Fibroblast of the aortic adventitia (primary cell): ENCODE results near the gene TIMM50. TPM values are rescaled to one million over a fixed set of nuclear protein-coding genes. Genes with fewer than 3 reads are reported as not detected.

Experiments used
- DNase-seq: peaks from one replicate; pipeline ENCODE4 v3.0.0-alpha.2; 2010; ENCODE audit warnings: low read depth
- H3K4me3 ChIP-seq: 2 replicates; pipeline ENCODE4 v1.5.1; 2011; ENCODE audit warnings: low read depth, mild to moderate bottlenecking, control low read depth, low read length, moderate library complexity
- total RNA-seq: library from RNA; depleted of rRNA; stranded (reverse); fragments of >200 nt; gene quantifications from 2 replicates; pipeline ENCODE4 v1.2.3, GENCODE V29; 2012; ENCODE audit warnings: low replicate concordance
- TF ChIP-seq, protein P1 (sequence below): IDR thresholded peaks from 2 replicates; pipeline ENCODE4 v1.5.1; 2011; ENCODE audit warnings: mild to moderate bottlenecking, low read length, control low read depth, inconsistent platforms; ENCODE audit not compliant: insufficient read depth

TIMM50 gene
- total RNA-seq, 1 donor, result 49.5 TPM

- TF ChIP-seq, protein P1, sequence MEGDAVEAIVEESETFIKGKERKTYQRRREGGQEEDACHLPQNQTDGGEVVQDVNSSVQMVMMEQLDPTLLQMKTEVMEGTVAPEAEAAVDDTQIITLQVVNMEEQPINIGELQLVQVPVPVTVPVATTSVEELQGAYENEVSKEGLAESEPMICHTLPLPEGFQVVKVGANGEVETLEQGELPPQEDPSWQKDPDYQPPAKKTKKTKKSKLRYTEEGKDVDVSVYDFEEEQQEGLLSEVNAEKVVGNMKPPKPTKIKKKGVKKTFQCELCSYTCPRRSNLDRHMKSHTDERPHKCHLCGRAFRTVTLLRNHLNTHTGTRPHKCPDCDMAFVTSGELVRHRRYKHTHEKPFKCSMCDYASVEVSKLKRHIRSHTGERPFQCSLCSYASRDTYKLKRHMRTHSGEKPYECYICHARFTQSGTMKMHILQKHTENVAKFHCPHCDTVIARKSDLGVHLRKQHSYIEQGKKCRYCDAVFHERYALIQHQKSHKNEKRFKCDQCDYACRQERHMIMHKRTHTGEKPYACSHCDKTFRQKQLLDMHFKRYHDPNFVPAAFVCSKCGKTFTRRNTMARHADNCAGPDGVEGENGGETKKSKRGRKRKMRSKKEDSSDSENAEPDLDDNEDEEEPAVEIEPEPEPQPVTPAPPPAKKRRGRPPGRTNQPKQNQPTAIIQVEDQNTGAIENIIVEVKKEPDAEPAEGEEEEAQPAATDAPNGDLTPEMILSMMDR, result no peak
- peak overlapping the region; percentile 65 for H3K4me3 ChIP-seq
- no peak for DNase-seq
Measured at GRCh38 chr19:39507715-39508364, 27.2 kb downstream of the TIMM50 start.

DNA sequence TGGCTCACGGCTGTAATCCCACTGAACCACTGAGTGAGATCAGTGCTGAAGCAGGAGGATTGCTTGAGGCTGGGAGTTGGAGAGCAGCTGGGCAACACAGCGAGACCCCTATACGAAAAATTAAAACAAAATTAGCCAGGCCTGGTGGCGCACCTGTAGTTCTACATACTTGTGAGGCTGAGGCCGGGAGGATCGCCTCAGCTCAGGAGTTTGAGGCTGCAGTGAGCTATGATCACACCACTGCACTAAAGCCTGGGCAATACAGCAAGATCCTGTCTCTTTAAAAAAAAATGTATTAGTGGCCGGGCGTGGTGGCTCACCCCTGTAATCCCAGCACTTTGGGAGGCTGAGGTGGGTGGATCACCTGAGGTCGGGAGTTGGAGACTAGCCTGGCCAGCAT is 28.0 kb downstream of the TIMM50 start:
- no peak overlapping the region for H3K4me3 ChIP-seq
- TF ChIP-seq, protein P1, result no peak
- DNase-seq, result no peak

DNA sequence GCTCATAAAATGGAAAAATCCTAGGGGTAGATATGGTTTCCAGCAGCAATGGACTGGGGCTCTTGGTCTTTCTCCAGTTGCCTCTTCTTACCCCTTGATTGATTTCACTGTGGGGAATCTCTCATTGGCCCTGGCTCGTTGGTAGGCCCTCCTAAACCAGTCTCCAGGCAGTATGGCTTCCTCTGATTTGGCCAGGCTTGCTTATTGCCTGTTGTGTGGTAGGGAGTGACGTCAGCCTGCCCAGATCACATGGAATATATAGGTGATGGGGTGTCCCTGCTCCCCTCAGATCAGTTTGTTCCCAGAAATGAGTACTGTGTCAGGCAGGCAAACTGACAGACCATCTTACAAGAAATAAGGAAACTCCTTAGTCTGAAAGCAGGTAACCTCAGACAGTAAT is 28.6 kb downstream of the TIMM50 start:
- TF ChIP-seq, protein P1, result no peak
- no peak for DNase-seq
- H3K4me3 ChIP-seq, result no peak overlapping the region

DNA sequence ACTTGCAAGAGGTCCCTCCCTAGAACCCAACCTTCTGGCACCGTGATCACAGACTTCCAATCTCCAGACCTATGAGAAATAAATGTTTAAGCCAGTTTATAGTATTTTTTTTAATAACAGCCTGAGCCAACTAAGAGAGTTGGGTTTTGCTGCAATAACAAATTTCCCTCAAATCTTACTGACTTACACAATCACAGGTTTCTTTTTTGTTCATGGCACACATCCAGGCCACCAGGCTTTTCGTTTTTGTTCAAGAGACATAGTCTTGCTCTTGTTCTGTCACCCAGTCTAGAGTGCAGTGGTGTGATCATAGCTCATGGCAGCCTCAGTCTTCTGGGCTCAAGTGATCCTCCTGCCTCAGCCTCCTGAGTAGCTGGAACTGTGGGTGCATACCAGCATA is 32.4 kb downstream of the TIMM50 start:
- H3K4me3 ChIP-seq, result no peak overlapping the region
- TF ChIP-seq, protein P1, result no peak
- peak; percentile 11 for DNase-seq

- DNase-seq, result no peak
- TF ChIP-seq, protein P1, result no peak
- H3K4me3 ChIP-seq, result no peak within 1 kb of the TSS
Measured at GRCh38 chr19:39514840-39515550, 34.4 kb downstream of the TIMM50 start, which contains the start of gene SELENOV. Gene SELENOV (plus strand): TSS chr19:39515139. CDS start chr19:39515213, 74 bp downstream.

DNA sequence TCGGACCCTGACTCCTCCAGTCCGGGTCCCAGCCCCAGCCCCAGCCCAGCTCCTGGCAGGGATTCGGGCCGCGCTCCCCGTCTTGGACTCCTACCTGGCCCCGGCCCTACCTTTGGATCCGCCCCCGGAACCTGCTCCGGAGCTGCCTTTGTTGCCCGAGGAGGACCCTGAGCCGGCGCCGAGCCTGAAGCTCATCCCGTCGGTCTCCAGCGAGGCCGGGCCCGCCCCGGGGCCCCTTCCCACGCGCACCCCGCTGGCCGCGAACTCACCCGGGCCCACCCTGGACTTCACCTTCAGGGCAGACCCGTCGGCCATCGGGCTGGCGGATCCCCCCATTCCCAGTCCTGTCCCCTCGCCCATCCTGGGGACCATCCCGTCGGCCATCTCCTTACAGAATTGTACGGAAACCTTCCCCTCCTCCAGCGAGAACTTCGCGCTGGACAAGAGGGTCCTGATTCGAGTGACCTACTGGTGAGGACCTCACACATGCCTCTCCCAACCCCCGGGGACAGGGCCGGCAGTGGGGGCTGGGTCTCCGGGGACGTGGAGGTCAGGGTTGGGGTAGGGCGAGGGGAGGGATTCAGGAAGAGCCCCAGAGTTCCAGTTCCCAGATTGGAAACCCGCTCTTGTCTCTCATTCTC is 35.0 kb downstream of the TIMM50 start:
- H3K4me3 ChIP-seq, result no peak overlapping the region
- no peak for DNase-seq
- TF ChIP-seq, protein P1, result no peak
